ENCODE results near the gene RGN. TPM values are rescaled to one million over a fixed set of nuclear protein-coding genes. Genes with fewer than 3 reads are reported as not detected.
"Not testable (repeated sequence)": the region's sequence is repeated elsewhere in the genome, so short reads cannot be mapped to it uniquely, and the experiment has no call there.

The RGN gene
- total RNA-seq, 1 experiment from 2014 or later, result not detected

DNA sequence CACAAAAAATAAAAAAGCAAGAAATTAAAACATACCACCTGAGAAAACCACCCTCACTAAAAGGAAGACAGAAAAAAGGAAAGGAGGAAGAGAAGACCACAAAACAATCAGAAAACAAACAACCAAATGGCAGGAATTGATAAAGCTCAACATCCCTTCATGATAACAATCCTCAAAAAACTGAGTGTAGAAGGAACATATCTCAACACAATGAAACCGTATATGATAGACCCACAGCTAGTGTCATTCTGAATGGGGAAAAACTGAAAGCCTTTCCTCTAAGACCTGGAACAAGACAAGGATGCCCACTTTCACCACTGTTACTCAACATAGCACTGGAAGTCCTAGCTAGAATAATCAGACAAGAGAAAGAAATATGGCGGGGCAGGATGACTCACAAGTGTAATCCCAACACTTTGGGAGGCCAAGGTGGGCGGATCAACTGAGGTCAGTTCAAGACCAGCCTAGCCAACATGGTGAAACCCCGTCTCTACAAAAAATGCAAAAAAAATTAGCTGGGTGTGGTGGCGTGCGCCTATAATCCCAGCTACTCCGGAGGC lies 38.4 kb downstream of the RGN start:
- DNase-seq (ENCODE audit: low spot score), result not testable (repeated sequence)

DNA sequence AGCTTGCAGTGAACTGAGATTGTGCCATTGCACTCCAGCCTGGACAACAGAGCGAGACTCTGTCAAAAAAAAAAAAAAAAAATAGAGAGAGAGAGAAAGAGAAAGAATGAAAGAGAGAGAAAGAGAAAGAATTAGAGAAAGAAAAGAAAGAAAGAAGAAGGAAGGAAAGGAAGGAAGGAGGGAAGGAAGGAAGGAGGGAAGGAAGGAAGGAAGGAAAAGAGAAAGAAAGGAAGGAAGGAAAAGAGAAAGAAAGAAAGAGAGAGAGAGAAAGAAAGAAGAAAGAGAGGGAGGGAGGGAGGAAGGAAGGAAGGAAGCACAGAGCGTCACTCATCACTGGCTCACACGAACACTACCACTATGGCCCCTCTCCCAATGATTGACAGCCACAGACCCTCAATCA lies 46.2 kb downstream of the RGN start:
- DNase-seq (ENCODE audit: low spot score), result not testable (repeated sequence)

DNA sequence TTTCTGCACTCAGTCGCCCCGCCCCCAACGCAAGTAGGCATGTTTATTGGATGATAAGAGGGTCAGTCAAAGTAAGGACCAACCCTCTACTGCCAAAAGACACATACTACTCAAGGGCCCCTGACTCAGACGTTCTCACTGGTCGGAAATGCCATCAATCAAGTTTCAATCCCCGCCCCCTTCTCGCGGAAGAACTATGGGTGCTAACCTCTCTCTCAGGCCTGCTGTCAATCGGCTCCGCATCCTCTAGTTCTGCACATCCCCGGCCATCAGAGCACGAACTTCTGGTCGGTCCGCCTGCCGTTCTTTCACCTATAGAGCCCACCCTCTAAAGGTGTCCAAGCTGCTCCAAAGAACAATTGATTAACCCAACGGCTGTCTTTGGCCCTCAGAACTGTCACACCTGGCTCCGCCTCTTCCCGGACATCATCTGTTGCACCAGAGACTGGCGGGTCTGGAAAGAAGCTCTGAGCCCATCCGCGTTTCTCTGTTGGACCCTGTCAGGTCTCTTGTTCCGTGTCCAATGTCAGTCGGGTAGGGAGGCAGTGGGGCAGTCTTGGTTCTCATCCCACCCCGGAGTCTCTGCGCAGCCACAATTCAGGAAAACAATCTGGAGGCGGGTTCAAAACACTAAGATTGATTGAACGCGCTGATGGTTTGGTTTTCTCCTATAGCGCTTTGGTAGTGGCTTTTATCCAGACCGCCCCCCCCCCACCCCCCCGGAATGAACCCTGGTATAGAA lies 51.1 kb downstream of the RGN start:
- peak; percentile 96 for DNase-seq (ENCODE audit: low spot score)

DNA sequence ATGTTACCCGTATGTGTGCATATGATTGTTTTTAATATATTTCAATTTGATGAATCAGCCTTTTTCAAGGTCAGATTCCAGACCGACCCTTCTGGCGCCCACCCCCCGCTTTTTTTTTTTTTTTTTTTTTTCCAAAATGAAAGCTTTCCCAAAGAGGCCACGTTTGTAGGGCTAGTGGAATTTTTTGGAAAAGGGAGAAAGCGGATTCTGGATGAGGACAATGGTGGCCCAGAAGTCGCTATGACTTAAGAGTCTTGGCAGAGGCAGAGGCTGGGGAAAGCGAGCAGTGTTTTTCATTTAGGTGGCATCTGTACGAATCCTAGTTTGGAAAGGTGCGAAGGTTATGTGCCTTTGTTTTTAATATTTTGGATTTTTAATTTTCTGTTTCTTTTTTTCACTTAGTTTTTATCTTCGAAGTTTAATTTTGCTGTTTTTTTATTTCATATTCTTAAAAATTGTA lies 51.7 kb downstream of the RGN start:
- DNase-seq (ENCODE audit: low spot score), result no peak

DNA sequence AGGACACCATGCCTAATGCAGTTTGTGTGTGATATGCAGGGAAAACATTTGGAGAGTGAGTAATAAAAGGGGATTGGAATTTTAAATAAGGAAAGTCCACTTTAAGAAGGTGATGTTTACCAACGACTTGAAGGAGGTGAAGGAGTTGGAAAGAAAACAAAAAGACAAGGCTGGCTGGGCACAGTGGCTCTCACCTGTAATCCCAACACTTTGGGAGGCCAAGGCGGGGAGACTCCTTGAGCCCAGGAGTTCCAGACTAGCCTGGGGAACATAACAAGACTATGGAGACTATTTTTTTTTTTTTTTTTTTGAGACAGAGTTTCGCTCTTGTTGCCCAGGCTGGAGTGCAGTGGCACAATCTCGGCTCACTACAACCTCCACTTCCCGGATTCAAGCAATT lies 55.2 kb downstream of the RGN start:
- no peak for DNase-seq (ENCODE audit: low spot score)

DNA sequence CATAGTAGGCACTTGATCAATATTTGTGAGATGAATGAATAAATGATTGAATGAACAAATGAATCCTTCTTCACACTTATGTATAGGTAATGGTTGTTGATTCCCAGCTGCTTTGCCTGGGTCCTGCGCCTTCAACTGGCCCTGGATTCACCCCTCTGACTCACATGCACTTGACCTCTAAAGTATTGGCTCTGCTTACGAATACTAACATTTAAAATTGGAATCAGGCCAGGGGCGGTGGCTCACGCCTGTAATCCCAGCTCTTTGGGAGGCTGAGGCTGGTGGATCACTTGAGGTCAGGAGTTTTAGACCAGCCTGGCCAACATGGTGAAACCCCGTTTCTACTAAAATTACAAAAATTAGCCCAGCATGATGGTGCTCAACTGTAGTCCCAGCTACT lies 57.4 kb downstream of the RGN start:
- DNase-seq (ENCODE audit: low spot score), result peak; percentile 35

DNA sequence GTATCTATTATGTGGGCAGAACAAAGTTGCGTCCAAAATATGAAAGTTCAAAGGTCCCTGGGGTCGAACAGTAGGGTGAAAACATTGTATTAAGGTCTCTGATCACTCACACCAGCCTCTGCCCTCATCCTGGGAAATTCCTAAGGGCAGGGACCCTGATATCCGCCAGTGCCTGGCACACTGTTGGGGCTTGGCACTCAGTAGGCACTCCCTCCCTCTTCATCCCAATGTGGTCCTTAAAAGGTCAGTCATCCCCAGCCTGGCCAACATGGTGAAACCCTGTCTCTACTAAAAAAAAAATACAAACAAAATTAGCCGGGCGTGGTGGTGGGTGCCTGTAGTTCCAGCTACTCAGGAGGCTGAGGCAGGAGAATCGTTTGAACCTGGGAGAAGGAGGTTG lies 59.9 kb downstream of the RGN start:
- no peak for DNase-seq (ENCODE audit: low spot score)

Other genes starting within 250 kb of the RGN start
- 29.2 and 33.7 TPM in 2 replicates for gene RP2, start 241.4 kb upstream of the RGN start, total RNA-seq (2014; rRNA removed; shearing (Covaris generic))
- 3.7 and 5.6 TPM in 2 replicates for gene JADE3, start 166.0 kb upstream of the RGN start, total RNA-seq (2014; rRNA removed; shearing (Covaris generic))
- 85.8 and 120 TPM in 2 replicates for gene NDUFB11, start 66.3 kb downstream of the RGN start, total RNA-seq (2014; rRNA removed; shearing (Covaris generic))
- gene RBM10, start 66.8 kb downstream of the RGN start, total RNA-seq (2014; rRNA removed; shearing (Covaris generic)), result 42.6 and 48.8 TPM in 2 replicates
- gene UBA1, start 115.4 kb downstream of the RGN start, total RNA-seq (2014; rRNA removed; shearing (Covaris generic)), result 169 and 174 TPM in 2 replicates
- 106 and 110 TPM in 2 replicates for gene CDK16, start 140.2 kb downstream of the RGN start, total RNA-seq (2014; rRNA removed; shearing (Covaris generic))
- gene USP11, start 154.6 kb downstream of the RGN start, total RNA-seq (2014; rRNA removed; shearing (Covaris generic)), result 21.1 and 29.8 TPM in 2 replicates